ENCODE results near the gene NLGN2.

Gene NLGN2

GRCh38 chr17:7392696-7393612 lies 14.7 kb upstream of the NLGN2 start:
- DNase-seq (ENCODE audit: low spot score): no peak

- DNase-seq (ENCODE audit: low spot score): no peak
Measured at GRCh38 chr17:7393613-7394451, 13.8 kb upstream of the NLGN2 start.

DNA sequence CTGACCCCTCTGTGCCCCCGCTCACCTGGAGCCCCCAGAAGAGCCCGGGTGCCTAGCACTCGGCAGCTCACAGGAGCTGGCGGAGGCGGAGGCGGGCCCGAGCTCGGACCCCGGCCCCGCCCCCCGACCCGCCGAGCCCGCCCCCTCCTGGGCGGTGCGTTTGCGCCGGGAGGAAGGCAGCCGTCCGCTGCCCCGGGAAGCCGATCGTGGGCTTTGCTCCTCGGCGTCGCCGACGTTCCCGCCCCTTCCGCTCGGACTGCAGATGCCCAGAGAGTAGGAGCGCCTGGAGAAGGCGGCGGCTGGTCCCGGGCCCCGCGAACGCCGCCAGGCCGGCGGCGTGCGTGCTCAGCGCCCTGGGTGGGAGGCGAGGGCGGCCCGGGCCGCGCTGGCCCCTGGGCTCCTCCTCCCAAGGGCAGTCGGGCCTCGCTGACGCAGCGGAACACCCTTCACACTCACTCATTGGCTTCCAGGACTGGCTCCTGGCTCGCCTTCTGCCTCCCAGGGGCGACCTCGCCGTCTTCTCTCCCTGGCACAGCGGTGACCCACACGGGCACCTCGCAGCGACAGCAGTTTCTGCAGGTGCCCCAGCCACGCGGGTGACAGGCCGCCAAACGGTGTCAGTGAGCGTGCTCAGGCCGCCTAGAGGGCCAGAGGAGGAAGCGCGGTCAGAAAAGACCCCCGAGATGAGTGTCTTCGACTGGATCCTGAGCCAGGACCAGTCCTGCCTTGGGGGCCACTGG lies 13.0 kb upstream of the NLGN2 start, which contains the start of gene PLSCR3:
Gene PLSCR3 (minus strand): TSS at position 74 of the 740 bp plus-strand sequence. CDS start 415 bp downstream, outside the sequence.
- peak; percentile 77 for DNase-seq (ENCODE audit: low spot score)

GRCh38 chr17:7396147-7396546 lies 11.5 kb upstream of the NLGN2 start:
- DNase-seq (ENCODE audit: low spot score): no peak

- no peak for DNase-seq (ENCODE audit: low spot score)
Measured at GRCh38 chr17:7398612-7399011, 9.0 kb upstream of the NLGN2 start.

GRCh38 chr17:7403043-7403726 lies 4.5 kb upstream of the NLGN2 start:
- DNase-seq (ENCODE audit: low spot score): peak; percentile 32

DNA sequence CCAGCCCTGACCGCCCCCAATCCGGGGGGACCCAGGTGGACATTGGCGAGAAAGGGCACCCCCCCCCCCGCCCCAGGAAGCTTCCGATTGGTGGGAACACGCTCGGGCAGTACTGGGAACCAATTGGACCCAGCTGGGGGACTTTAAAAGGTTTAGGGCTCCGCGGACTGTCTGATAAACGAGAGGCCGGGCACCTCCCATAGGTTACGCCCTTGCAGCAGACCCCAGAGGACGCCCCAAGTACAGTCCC lies 4.0 kb upstream of the NLGN2 start:
- DNase-seq (ENCODE audit: low spot score): peak; percentile 48

GRCh38 chr17:7403977-7404736 lies 3.5 kb upstream of the NLGN2 start, which contains the start of gene TMEM256:
TSS of gene TMEM256 (minus strand) at chr17:7404097. CDS start at chr17:7404084, 13 bp downstream.
- peak; percentile 99 for DNase-seq (ENCODE audit: low spot score)

DNA sequence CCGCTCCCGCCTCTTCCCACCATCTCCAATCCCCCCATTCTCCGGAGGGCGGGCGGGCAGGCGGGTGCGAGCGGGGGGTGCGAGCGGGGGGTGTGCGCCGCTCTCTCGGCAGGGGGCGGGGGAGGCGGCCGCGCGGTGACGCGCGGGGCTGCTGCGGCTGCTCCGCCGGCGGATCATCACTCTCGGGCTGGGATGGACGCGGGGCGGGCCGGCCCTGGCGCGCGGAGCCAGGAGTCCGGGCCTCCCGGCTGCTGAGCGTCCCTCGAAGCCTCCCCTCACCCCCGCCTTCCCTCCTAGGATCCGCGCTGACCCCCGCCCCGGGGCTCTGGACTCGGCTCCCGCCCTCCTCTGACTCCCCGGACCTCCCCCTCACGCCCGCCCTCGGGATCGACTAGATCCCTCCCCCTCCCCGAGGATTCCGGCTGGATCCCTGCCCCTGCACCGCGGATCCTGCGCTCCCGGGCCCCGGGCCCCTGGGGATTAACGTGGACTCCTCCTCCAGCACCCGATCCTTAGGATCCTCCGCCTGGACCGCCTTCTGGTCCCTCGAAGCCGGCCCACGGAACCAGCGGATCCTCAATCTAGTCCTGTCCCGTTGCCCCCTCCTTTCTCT lies 2.8 kb upstream of the NLGN2 start:
- peak; percentile 36 for DNase-seq (ENCODE audit: low spot score)

DNA sequence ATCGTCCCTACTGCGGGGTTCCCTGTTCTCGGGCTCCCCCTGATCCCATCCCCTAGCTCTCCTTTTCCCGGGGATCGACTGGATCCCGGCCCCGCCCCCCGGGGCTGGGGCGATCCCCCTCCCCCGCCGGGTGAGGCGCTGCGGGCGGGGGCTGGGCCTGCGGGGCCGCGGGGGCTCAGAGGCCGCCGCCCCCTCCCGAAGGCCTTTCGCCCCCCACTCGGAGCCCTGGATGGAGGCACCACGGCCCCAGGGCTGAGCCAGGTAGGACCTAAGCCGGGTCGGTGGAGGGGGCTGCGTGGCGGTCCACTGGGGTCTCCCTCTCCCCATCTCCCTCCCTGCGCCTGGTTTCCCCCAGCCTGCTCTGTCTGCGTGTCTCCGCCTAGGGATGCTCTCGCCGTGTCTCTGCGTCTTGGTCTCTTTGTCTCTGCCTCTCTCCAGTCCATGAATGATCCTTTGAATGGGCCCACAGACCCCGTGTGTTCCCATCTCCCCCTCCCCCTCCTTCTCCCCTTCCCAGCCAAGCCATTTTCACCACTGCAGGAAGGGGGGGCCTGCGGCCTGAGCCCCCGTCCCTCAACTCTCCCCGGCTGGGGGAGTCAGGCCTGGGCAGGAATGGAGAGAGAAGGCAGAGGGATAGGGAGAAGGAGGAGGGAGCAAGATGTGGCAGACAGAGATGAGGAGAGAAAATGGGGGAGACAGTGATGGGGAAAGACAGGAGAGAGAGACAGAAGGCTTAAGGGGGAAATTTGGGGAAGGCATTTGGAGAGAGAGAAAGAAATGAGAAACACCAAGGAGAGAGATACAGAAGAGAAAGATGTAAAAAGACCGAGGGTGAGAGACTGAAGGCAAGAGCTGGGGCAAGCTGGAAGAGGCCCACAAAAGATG lies 2.1 kb upstream of the NLGN2 start:
- DNase-seq (ENCODE audit: low spot score): no peak

GRCh38 chr17:7406235-7406825 lies 1.3 kb upstream of the NLGN2 start:
- no peak for DNase-seq (ENCODE audit: low spot score)

DNA sequence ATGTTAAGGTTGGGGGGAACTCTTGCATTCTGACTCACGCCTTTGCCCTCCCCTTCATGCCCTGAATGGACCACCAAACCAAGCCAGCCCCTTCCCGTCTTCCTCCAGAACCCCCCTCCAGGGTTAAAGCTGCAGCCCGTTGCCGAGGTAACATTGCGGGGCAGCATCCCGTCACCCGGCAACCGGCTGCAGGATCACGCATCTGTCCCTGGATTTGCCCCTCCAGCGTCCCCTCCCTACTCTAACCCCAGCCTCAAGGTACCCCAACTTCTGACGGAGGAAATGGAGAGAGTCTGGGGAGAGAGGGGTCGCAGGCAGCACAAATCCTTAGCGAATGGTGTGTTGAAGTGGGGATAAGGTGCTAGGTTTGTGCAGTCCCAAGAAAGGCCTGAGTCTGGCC lies 563 bp upstream of the NLGN2 start:
- no peak for DNase-seq (ENCODE audit: low spot score)

DNA sequence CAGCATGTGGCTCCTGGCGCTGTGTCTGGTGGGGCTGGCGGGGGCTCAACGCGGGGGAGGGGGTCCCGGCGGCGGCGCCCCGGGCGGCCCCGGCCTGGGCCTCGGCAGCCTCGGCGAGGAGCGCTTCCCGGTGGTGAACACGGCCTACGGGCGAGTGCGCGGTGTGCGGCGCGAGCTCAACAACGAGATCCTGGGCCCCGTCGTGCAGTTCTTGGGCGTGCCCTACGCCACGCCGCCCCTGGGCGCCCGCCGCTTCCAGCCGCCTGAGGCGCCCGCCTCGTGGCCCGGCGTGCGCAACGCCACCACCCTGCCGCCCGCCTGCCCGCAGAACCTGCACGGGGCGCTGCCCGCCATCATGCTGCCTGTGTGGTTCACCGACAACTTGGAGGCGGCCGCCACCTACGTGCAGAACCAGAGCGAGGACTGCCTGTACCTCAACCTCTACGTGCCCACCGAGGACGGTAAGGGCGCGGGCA lies 645 bp downstream of the NLGN2 start:
- no peak for DNase-seq (ENCODE audit: low spot score)

DNA sequence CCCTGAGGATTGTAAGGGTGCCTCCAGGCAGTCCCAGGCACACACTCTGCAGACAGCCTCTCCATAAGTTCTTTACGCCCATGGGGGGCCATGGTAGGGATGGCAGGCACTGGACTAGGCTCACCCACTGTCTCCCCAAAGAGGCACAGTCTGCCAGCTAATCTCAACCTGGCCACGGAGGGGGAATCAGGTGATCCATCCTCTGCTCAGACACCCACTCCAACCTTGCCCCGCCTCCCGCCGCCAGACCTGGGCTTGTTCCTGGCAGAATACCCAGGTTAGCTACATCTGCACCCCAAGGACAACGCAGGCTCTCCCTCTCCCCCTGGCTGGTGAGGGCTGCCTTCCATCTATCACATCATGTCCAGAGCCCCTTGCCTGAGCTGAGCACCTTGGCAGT lies 1.2 kb downstream of the NLGN2 start:
- DNase-seq (ENCODE audit: low spot score): no peak

GRCh38 chr17:7409716-7410115 lies 2.1 kb downstream of the NLGN2 start:
- DNase-seq (ENCODE audit: low spot score): no peak

- DNase-seq (ENCODE audit: low spot score): no peak
Measured at GRCh38 chr17:7410634-7411426, 3.2 kb downstream of the NLGN2 start.

GRCh38 chr17:7411427-7411750 lies 3.7 kb downstream of the NLGN2 start:
- DNase-seq (ENCODE audit: low spot score): no peak

DNA sequence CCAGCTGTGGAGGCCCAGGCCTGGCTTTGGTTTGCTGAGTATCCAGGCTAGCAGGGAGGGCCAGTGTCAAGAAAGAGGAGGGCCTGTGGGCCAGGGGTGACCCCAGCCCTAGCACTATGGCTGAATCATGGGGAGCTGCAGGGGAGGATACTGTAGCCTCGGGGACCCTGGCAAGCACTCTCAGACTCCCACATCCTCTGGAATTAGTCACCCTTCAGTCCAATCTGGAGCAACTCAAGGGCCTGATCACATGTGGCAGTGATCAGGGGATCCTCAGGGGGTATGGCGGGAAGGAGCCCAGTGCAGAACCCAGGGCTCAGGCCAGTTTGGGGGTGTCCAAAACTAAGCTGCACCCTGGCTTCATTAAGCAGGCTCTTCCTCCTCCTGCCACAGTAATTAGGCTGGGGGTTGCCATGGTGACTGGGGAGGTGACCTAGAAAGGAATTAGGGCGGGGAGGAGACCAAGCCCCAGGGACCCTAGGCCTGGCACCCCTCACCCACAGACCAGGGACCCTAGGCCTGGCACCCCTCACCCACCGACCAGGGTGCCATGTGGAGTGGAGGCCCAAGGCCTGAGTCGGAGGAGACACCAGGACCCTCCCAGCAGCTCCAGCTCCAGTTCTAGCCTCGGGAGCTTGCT lies 5.8 kb downstream of the NLGN2 start:
- no peak for DNase-seq (ENCODE audit: low spot score)

Measured in kidney capillary endothelial cell (primary cell).